PC-3 (cell line): ENCODE data around the gene ZNF532. TPM values are rescaled to one million over a fixed set of nuclear protein-coding genes. Genes with fewer than 3 reads are reported as not detected.

Source experiments
- ATAC-seq: fragments of 200-7000 bp; cut with Tn5 transposase; 2 replicates; pipeline ENCODE4 v1.9.1; 2020; ENCODE audit warnings: mild to moderate bottlenecking, moderate library complexity
- BruUV-seq: library from RNA; stranded (reverse); fragments of 400-500 nt; replicated peaks from 2 replicates; lab custom pipeline; 2021; lab: Mats Ljungman, UMichigan
- CTCF ChIA-PET: fragments of 300-600 bp; sonication (Branson Sonifier 250); formaldehyde crosslinking; loops from one replicate; lab custom pipeline; 2022; ENCODE audit warnings: antibody characterized with exemption; lab: Charles Lee
- POLR2A ChIA-PET: fragments of 300-600 bp; sonication (Branson Sonifier 250); formaldehyde crosslinking; loops from one replicate; lab custom pipeline; 2022; ENCODE audit warnings: antibody characterized with exemption; ENCODE audit not compliant: unreplicated experiment; lab: Charles Lee
- DNase-seq: peaks from one replicate; pipeline ENCODE4 v3.0.0-alpha.2; 2015
- H2AFZ ChIP-seq: fragments of 300-600 bp; sonication (generic); 2 replicates; pipeline ENCODE4 v1.6.0; 2016; ENCODE audit warnings: antibody characterized with exemption, low read length
- H3F3A ChIP-seq: fragments of 300-600 bp; sonication (generic); one replicate; pipeline ENCODE4 v1.6.0; 2017; ENCODE audit warnings: antibody characterized with exemption, low read length, control low read depth, mild to moderate bottlenecking; ENCODE audit not compliant: unreplicated experiment
- H3K27ac ChIP-seq: fragments of 300-600 bp; sonication (generic); 2 replicates; pipeline ENCODE4 v1.5.1; 2016; ENCODE audit warnings: mild to moderate bottlenecking, low read length
- H3K27me3 ChIP-seq: fragments of 300-600 bp; sonication (generic); 2 replicates; pipeline ENCODE4 v1.6.1; 2016; ENCODE audit warnings: low read length, mixed read lengths
- H3K36me3 ChIP-seq: fragments of 300-600 bp; sonication (generic); 2 replicates; pipeline ENCODE4 v1.6.1; 2016; ENCODE audit warnings: low read depth, mixed run types, low read length, mixed read lengths
- H3K4me1 ChIP-seq: fragments of 300-600 bp; sonication (generic); 2 replicates; pipeline ENCODE4 v1.5.1; 2016; ENCODE audit warnings: low read length; ENCODE audit not compliant: insufficient read depth
- H3K4me2 ChIP-seq: fragments of 300-600 bp; sonication (generic); 2 replicates; pipeline ENCODE4 v1.6.0; 2016; ENCODE audit warnings: low read length
- H3K4me3 ChIP-seq: fragments of 300-600 bp; sonication (generic); 2 replicates; pipeline ENCODE4 v1.5.1; 2016; ENCODE audit warnings: mild to moderate bottlenecking, low read length, mixed read lengths
- H3K79me2 ChIP-seq: fragments of 300-600 bp; sonication (generic); 2 replicates; pipeline ENCODE4 v1.6.1; 2017; ENCODE audit warnings: low read length, mixed read lengths
- H3K9ac ChIP-seq: fragments of 300-600 bp; sonication (generic); 2 replicates; pipeline ENCODE4 v1.6.0; 2016; ENCODE audit warnings: mild to moderate bottlenecking, low read length
- H3K9me2 ChIP-seq: fragments of 300-600 bp; sonication (generic); replicated peaks from 2 replicates; pipeline ENCODE4 v1.6.1; 2016; ENCODE audit warnings: mixed run types, low read length, mixed read lengths
- H3K9me3 ChIP-seq: fragments of 300-600 bp; sonication (generic); 2 replicates; pipeline ENCODE4 v1.6.1; 2016; ENCODE audit warnings: low read length, mixed read lengths
- H4K20me1 ChIP-seq: fragments of 300-600 bp; sonication (generic); 2 replicates; pipeline ENCODE4 v1.6.1; 2016; ENCODE audit warnings: low read length, mixed read lengths
- EZH2 ChIP-seq: fragments of 300-600 bp; sonication (generic); IDR thresholded peaks from one replicate; pipeline ENCODE4 v1.6.1; 2017; ENCODE audit warnings: antibody characterized with exemption, mild to moderate bottlenecking, low read length; ENCODE audit not compliant: unreplicated experiment
- EZH2phosphoT487 ChIP-seq: fragments of 300-600 bp; sonication (generic); IDR thresholded peaks from 2 replicates; pipeline ENCODE4 v1.6.1; 2018; ENCODE audit warnings: mild to moderate bottlenecking, antibody characterized with exemption, low read length, borderline replicate concordance
- intact Hi-C: fragments of 100-400 bp; cut with micrococcal nuclease; formaldehyde crosslinking; loops from 2 replicates; pipeline ENCODE4 v1.9.0; 2023
- total RNA-seq: library from RNA; depleted of rRNA; stranded (reverse); fragments of >200 nt; gene quantifications from 2 replicates; pipeline ENCODE4 v1.2.3, GENCODE V29; 2014
- TF ChIP-seq, protein P1 (sequence below): fragments of 300-600 bp; sonication (generic); conservative IDR thresholded peaks from 2 replicates; pipeline ENCODE4 v1.5.1; 2017; ENCODE audit warnings: antibody characterized with exemption, low read depth, mild to moderate bottlenecking, low read length

Gene ZNF532
- total RNA-seq, 1 experiment from 2014 or later, result 47.3 TPM

DNA sequence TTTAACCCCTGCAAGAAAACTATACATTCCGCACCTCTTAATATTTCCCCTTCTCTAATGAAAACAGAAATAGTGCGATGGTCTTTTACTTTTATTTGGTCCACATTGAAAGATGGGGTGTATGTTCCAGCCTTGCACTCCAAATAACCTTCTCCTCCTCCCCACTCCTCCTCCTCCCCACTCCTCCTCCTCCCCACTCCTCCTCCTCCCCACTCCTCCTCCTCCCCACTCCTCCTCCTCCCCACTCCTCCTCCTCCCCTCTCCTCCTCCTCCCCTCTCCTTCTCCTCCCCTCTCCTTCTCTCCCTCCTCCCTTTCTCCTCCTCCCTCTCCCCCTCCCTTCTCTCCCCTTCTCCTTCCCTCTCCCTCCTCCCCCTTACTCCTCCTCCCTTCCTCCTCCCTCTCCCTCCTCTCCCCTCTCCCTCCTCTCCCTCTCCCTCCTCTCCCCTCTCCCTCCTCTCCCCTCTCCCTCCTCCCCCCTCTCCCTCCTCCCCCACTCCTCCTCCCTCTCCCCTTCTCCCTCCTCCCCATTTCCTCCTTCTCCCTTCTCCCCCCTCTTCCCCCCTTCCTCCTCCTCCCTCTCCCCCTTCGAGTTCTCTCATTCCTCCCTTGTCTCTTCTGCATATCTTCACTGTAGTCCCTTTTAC lies 70.4 kb downstream of the ZNF532 start:
- Histone ChIP-seq H3K79me2 (peaks cover 47% of the 10 kb centered on the region), H3K4me2 (no peak overlapping the region), H3K9me3 (no peaks in the 10 kb centered on the region), H3K27ac (no peak overlapping the region), H3K9me2 (no peaks in the 10 kb centered on the region), H3K9ac (no peak overlapping the region), H3K36me3 (peaks cover 23% of the 10 kb centered on the region), H4K20me1 (no peaks in the 10 kb centered on the region), H3K27me3 (no peaks in the 10 kb centered on the region), H3K4me3 (no peak overlapping the region), H2AFZ (no peak overlapping the region), H3K4me1 (peaks cover 12% of the 10 kb centered on the region), H3F3A (peaks cover 3% of the 10 kb centered on the region)
- DNase-seq (no peak), ATAC-seq (no peak)
- ChIA-PET CTCF (no interaction called here), POLR2A (no interaction called here)
- intact Hi-C loops, result no loop called here
- TF ChIP-seq, protein P1, sequence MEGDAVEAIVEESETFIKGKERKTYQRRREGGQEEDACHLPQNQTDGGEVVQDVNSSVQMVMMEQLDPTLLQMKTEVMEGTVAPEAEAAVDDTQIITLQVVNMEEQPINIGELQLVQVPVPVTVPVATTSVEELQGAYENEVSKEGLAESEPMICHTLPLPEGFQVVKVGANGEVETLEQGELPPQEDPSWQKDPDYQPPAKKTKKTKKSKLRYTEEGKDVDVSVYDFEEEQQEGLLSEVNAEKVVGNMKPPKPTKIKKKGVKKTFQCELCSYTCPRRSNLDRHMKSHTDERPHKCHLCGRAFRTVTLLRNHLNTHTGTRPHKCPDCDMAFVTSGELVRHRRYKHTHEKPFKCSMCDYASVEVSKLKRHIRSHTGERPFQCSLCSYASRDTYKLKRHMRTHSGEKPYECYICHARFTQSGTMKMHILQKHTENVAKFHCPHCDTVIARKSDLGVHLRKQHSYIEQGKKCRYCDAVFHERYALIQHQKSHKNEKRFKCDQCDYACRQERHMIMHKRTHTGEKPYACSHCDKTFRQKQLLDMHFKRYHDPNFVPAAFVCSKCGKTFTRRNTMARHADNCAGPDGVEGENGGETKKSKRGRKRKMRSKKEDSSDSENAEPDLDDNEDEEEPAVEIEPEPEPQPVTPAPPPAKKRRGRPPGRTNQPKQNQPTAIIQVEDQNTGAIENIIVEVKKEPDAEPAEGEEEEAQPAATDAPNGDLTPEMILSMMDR, result no peak
- TF ChIP-seq EZH2phosphoT487 (no peak), EZH2 (no peak)
- no TSS peak for BruUV-seq

DNA sequence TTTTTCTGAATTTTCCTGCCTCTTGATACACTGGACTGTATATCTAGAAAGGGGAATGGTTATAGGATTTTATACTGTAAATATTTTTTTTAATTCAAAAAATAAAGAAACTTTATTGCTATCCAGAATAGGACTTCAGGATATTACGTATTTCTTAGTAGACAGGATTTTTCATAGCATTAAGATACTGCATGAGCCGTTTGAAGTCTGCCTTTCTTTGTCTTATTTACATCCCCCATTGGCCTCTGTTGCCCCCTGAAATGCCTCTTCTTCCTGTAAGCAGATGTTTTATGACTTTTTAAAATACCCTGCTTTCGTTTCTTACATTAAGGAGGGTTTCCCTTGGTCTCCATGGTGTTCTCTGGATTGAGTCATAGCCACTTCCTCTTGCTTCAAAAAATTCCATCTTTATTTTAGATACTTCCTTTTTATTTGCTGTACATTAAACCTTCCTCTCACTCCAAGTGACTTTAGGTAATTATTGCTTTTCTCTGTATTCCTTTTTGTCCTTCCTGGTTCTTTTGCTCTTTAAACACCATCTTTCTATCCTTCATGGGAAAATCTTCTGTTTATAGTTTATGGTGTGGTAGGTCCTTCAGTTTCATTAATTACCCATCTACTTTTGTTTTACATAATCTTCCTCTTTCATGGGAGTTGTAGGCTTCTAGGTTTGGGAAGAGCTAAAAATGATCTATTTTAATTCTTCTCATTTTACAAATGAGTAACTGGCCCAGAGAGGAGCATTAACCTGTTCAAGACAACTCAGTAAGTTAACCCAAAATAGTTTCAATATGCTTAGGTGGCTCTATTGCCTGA lies 72.6 kb downstream of the ZNF532 start:
- Histone ChIP-seq H2AFZ (no peak overlapping the region), H3K4me3 (no peak overlapping the region), H3K4me1 (peaks cover 19% of the 10 kb centered on the region), H3K79me2 (peaks cover 25% of the 10 kb centered on the region), H3K36me3 (peaks cover 32% of the 10 kb centered on the region), H3K27ac (peak overlapping the region; percentile 1; the same call in 1 of the 2 replicates), H3F3A (peaks cover 3% of the 10 kb centered on the region), H3K4me2 (peak overlapping the region; percentile 38; the same call in 1 of the 2 replicates), H3K9me2 (no peaks in the 10 kb centered on the region), H3K9me3 (no peaks in the 10 kb centered on the region), H4K20me1 (no peaks in the 10 kb centered on the region), H3K27me3 (no peaks in the 10 kb centered on the region), H3K9ac (no peak overlapping the region)
- ATAC-seq (peak; percentile 68), DNase-seq (no peak)
- ChIA-PET CTCF (interaction anchor here (0.6 kb wide), 1 partner anchor 53 kb away, joined by 3 read pairs; no protein-coding TSS in a partner anchor), POLR2A (no interaction called here)
- TF ChIP-seq EZH2 (no peak), EZH2phosphoT487 (no peak)
- TF ChIP-seq, protein P1, result no peak
- intact Hi-C loops, result no loop called here
- BruUV-seq, result no TSS peak
